GM18508 (cell line): ENCODE results near the gene GPRC5D.

Experiments
- ATAC-seq: cut with Tn5 transposase; IDR thresholded peaks from one replicate; pipeline ENCODE4 v1.9.1; 2021; ENCODE audit warnings: moderate number of reproducible peaks; ENCODE audit not compliant: insufficient read depth, unreplicated experiment

GPRC5D gene

DNA sequence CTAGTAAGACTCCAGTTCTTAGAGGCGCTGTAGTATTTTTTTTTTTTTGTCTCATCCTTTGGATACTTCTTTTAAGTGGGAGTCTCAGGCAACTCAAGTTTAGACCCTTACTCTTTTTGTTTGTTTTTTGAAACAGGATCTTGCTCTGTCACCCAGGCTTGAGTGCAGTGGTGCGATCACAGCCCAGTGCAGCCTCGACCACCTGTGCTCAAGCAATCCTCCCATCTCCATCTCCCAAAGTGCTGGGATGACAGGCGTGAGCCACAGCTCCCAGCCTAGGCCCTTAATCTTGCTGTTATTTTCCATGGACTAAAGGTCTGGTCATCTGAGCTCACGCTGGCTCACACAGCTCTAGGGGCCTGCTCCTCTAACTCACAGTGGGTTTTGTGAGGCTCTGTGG is 39.3 kb downstream of the GPRC5D start:
- no peak for ATAC-seq

DNA sequence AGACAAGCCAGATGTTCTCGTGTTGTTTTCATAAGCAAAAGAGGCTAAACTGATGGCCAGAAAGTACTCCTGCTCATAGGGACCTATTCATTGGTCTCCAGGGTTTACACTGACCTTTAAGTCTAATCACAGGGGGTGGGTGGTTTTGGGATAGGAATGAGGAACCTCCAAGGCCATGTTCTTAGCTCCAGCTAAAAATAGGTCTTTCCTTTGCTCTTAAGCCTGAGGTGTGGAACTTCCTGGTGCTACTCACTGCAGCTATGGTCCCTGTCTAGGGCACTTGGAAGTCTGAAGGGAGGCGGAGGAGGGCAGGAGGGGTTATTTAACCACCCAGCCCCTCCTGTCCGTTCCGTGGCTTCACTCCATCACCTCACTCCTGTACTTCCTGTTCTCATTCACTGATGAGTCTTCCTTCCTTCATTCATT is 42.0 kb downstream of the GPRC5D start:
- ATAC-seq, result no peak

DNA sequence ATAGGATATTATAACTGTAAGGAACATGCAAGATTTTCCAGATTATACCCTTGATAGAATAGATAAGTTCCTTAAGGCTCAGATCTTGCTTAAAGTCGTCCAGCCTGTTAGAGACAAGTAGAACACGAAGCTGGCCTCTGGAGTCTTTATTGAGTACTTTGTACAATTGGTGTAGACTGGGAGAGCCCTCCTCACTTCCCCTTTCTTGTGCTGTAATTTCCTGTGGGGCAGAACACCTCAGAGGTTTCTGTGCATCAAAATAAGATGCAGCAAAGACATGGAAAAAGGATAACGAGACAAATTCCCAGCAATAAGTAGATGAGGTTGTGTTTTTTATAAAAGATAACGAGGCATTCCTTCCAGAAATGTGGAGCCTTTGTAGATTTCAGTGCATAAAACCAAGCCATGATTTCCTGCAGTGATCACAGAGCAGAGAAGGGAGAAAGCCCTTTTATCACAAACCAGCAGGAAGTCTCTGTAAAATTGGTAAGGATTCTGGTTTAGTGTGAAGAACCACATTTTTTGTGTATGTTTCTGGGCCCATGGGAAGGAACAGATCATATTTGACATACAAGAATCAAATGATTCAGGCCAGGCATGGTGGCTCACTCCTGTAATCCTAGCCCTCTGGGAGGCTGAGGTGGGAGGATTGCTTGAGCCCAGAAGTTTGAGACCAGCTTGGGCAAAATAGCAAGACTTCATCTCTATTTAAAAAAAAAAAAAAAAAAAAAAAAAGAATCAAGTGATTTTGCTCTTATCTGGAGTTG is 42.6 kb downstream of the GPRC5D start:
- no peak for ATAC-seq

DNA sequence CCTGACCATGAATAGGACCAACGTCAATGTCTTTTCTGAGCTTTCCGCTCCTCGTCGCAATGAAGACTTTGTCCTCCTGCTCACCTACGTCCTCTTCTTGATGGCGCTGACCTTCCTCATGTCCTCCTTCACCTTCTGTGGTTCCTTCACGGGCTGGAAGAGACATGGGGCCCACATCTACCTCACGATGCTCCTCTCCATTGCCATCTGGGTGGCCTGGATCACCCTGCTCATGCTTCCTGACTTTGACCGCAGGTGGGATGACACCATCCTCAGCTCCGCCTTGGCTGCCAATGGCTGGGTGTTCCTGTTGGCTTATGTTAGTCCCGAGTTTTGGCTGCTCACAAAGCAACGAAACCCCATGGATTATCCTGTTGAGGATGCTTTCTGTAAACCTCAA is 43.3 kb downstream of the GPRC5D start:
- no peak for ATAC-seq

DNA sequence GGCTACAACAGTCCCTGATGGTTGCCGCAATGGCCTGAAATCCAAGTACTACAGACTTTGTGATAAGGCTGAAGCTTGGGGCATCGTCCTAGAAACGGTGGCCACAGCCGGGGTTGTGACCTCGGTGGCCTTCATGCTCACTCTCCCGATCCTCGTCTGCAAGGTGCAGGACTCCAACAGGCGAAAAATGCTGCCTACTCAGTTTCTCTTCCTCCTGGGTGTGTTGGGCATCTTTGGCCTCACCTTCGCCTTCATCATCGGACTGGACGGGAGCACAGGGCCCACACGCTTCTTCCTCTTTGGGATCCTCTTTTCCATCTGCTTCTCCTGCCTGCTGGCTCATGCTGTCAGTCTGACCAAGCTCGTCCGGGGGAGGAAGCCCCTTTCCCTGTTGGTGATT is 43.7 kb downstream of the GPRC5D start:
- ATAC-seq, result no peak

DNA sequence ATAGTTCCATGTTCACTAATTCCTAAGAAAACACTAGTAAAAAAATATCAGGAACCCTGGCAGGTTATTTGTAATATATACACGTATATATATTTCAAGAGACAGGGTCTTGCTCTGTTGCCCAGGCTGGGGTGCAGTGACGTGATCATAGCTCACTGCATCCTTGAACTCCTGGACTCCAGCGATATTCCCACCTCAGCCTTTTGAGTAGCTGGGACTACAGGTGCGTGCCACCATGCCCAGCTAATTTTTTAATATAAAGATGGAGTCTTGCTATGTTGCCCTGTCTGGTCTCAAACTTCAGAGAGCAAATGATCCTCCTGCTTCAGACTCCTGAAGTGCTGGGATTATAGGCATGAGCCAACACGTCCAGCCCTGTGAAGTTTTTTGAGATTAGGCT is 44.4 kb downstream of the GPRC5D start:
- no peak for ATAC-seq

DNA sequence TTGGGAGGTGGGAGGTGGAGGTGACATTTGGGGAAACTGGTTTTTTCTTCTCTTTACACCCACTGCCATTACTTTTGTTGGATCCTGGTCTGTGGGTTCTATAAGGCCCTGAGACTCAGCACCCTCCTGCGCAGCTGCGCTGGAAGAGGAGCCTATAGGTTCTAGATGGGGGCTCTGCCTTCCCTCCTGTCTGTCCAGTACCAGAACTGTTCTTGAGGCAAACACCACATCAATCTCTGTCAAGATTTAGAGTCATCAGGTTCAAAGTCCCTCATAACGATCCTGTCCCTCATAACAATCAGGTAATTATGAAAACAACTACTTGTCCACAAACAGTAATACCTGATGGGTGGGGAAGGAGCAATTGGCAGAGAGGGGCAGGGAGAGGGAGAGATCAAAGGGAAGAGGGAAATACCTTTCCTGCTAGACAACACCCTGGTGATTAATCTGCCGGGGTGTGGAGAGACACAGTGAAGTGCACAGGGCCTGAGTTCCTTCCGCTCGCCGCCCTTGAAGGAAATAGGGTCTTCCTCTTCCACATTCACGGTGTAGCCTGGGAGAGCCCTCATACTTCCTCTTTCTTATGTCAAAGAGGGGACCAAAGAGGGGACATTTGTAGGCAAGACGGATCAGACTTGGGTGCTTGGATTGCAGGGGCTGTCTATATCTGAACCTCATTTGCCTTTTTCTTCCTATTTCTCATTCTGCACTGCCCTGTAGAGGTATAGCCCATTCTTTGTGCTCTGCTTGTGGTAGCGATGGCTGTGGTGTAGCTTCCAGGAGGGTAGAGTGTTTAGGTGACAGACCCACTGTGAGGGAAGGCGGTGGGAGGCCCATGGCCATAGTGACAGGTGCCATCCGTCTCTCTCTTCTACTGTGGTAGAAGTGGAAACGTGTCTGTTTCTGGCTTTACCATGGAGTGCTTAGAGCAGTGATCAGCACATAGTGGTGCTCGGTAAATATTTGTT is 48.0 kb downstream of the GPRC5D start:
- no peak for ATAC-seq

DNA sequence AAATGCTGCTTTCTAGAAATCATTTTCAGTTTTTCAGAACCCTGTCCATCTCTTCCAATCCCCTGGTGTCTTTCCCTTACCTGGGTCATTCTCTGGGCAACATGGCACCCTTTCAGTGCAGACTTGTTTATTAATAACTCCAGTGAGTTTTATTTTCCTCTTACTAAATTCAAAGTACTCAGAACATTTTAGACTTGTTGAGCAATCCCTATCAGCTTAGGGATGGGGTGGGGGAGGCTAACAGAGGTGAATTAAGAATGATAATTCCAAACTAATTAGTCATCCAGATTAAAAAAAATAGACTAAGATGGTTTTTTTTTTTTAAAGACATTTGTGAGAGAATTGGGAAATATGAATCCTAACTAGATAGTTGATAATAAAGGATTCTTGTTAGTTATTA is 49.9 kb downstream of the GPRC5D start:
- ATAC-seq, result no peak

DNA sequence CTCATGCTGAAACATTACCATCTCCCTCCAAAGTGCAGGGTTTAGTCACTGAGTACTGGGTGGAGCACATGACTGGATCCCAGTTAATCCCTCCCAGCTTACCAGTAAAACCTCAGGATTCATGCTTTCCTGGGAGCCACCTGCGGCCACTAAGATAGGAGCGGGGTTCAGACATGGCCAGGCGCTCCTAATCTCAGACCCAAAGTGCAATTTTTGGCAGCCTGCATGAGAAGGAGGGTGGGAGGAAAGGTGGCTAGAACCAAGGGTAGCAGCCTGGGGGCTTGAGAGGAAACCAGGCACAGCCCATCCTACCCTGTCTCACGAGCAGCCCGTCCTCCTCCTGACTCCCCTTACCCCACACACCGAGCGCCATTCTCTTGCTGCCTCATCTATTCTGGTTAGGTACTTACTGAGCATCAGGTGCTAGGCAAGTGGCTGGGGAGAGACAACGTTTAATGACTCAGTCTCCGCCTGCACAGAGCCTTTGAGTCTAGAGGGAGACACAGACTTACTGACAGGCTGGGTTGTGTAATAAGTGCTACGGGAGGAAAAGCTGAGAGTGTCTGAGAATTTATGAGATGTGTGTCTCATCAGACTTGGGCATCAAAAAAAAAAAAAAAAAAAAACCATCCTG is 50.7 kb downstream of the GPRC5D start:
- no peak for ATAC-seq

DNA sequence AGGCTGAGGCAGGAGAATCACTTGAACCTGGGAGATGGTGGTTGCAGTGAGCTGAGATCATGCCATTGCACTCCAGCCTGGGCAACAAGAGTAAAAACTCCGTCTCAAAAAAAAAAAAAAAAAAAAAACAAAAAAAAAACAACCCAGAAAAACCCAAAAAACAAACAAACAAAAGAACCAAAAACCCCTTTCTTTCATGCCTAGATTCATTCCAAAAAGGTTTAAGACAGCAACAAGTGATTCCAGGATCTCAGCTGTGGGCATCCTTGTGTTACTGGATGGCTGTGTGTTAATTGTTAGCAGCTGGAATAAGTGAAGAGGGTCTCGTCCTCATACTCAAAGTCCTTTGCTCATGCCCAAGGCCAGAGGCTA is 51.2 kb downstream of the GPRC5D start:
- no peak for ATAC-seq

DNA sequence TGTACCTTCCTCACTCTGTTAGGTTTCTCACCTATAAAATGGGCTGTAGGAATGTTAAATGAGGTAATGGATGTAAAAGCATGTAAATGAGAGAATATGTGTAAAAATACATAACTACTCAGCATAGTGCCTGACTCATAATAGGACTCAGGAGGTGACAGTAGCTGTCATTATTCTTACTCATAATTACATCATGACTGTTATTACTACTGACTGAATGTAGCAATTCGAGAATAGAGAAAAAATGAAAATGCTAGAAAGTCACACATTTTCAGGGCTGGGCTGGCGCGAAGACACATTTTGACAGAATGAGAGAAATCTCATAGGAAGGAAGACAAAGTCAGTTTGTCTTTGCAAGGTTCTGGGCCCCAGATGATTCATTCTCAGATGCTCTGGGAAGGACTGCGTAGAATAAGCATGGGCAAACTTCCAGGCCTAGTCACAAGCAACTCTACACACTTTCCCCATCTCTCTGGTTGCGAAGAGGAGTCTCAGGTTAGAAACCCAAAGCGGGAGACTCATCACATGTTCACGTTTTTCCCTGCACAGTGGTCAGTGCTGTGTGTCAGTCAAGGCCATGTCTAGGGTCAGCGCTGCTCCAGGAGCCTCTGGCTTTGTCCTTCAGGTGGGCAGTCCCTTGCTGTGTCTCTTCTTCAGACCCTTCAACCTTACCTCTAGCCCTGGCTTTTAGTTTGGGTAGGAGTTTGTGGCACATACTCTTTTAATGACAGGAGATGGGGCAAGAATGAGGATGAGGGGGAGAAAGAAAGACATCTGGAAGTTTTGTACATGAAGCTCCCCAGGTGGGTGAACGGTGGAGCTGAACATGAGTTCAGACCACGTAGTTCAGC is 52.2 kb downstream of the GPRC5D start:
- ATAC-seq, result peak; percentile 72

DNA sequence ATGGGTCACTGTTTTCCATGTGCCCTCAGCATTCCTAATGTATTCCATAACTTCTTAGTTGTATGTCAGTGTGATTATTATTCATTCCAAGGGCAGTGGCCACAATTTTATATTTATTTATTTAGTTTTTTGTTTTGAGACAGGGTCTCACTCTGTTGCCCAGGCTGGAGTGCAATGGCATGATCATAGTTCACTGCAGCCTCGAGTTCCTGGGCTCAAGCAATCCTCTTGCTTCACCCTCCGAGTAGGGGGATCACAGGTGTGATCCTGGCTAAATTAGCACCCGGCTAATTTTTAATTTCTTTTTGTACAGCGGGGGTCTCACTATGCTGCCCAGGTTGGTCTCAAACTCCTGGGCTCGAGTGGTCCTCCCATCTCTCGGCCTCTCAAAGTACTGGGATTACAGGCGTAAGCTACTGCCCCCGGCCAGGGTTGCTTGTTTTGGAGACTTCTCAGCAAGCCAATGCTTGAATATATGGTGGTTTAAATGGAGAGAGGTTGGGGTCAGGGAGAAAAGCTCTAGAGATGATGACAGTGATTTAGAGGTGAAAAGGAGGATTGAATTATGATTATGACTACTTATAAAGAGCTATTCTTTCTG is 53.0 kb downstream of the GPRC5D start:
- no peak for ATAC-seq

DNA sequence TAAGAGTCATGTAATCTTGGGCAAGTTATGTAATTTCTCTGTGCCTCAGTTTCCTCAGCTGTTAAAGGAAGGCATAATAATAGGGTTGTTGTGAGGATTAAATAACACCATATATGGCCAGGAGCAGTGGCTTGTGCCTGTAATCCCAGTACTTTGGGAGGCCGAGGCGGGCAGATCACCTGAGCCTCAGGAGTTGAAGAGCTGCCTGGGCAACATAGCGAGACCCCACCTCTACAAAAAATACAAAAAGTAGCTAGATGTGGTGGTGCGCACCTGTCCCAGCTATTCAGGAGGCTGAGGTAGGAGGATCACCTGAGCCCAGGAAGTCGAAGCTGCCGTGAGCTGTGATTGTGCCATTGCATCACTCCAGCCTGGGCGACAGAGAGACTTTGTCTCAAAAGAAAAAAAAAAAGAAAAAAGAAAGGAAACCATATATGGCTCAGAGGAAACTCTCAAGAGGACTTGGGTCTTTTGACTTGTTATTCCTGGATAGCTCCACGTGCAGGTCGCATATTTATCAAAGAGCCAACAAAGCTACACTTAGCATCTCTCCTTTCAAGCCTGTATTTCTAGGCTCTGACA is 53.7 kb downstream of the GPRC5D start:
- no peak for ATAC-seq

DNA sequence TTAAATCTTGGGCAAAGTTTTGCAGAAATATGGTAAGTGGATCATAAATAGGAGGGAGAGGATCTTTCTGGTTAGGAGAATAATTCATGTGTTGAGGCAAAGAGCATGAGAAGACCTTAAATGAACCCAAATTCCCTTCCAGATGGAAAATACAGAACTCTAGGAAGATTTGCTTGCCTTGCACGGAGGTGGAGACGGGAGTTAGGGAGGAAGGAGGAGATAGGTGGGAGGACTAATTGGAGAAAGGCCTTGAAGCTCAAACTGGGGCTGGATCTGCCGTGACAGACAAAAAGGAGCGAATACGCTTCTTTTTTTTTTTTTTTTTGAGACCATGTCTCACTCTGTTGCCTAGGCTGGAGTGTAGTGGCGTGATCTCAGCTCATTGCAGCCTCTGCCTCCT is 54.7 kb downstream of the GPRC5D start:
- no peak for ATAC-seq

DNA sequence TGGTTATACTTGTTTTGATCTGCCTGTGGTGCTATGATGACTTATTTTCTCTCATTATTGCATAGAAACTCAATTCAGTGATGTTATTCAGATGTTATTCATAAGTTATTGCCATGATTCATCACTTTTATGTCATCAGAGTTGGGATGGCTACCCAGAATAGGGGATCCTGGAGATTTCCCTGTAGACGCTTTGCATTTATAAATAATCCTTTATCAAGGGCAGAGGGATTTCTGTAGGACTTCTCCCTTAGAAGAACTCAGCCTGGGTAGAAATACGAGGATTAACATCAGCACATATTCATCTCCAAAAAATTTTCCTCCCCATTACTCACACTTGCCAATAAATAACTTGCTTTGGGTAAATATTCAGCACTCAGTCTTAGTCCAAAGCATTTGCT is 55.7 kb downstream of the GPRC5D start:
- no peak for ATAC-seq

DNA sequence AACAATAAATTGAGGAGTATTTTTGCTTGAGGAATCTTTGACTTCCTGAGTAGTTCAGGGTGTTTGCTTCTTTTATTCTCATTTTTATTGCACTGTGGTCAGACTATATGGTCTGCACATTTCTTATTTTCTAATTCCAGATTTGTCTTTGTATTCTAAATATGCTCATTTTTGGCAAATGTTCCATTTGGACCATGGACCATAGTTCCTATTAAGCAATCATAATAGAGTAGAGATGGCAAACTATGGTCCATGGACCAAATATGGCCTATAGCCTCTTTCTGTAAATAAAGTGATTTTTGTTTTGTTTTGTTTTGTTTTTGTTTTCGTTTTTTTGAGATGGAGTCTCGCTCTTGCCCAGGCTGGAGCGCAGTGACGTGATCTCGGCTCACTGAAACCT is 58.5 kb downstream of the GPRC5D start:
- ATAC-seq, result no peak

DNA sequence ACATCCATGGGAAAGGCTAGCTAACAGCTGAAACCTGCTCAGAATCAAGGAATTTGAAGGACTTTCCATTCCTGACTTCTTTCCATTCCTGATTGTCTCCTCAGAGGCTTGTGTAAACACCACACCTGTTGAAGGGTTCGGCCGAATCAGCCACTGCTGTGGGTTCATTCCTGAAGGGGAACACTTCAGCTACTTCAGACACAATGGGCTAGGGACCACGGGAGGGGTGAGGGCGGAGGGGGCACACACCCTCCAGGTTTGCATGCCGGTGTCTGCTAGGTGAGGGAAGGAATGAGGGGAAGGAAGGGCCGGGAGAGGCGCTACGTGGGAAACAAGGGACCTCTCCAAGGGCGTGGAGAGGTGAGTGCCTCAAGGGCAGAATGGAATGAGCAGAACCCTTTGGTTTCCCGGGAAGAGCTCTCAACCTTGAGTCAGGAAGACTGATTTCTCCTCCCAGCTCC is 59.3 kb downstream of the GPRC5D start:
- no peak for ATAC-seq

DNA sequence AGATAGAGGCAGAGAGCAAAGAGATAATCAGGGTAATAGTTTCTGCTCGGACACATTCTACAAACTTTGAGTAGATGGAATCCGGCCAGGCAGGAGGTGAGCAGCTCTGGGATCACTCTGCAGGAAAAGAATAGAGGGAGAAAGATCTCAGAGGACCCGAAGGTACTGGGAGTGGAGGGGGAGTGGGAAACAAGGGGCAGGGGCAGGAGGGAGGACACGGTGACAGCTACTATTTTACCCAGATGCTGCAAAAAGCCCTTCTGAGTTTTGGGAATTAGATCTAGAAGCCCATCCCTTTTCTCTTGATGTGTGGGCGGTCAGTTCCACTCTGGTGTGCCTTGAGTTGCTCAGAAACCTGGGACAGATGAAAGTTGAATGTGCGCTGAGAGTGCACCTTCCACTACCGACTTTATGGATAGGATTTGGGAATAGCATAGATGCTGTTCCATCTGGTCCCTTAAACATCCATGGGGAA is 60.1 kb downstream of the GPRC5D start:
- no peak for ATAC-seq
